K562 (cell line): ENCODE measurements around the gene ADD1.

ENCODE experiments used
- E2F3 ChIP-seq: fragments of 250-450 bp; sonication (Bioruptor Pico); IDR thresholded peaks from 2 replicates; pipeline ENCODE4 v1.4.0; 2020; ENCODE audit warnings: mild to moderate bottlenecking
- KAT7 ChIP-seq: sonication (generic); formaldehyde crosslinking; IDR thresholded peaks from 2 replicates; pipeline ENCODE4 v1.8.0; 2022; ENCODE audit warnings: missing genetic modification reagents, mild to moderate bottlenecking, borderline replicate concordance
- POLR2AphosphoS5 ChIP-seq: IDR thresholded peaks from 2 replicates; pipeline ENCODE4 v1.6.1; 2011; ENCODE audit warnings: mild to moderate bottlenecking, low read depth, low read length, moderate library complexity; ENCODE audit not compliant: control insufficient read depth, insufficient read depth
- SNAPC5 ChIP-seq: fragments of 250-450 bp; sonication (Bioruptor Pico); IDR thresholded peaks from 2 replicates; pipeline ENCODE4 v1.8.0; 2021; ENCODE audit warnings: moderate library complexity, mild to moderate bottlenecking, inconsistent platforms
- USF2 ChIP-seq: sonication (generic); formaldehyde crosslinking; IDR thresholded peaks from 2 replicates; pipeline ENCODE4 v1.5.0; 2020; ENCODE audit warnings: missing genetic modification reagents

GRCh38 chr4:2873329-2873728 lies 29.7 kb downstream of the ADD1 start:
- TF ChIP-seq KAT7 (CRISPR knock-in tag) (no peak), SNAPC5 (no peak), E2F3 (CRISPR knock-in tag) (no peak), USF2 (CRISPR knock-in tag) (no peak), POLR2AphosphoS5 (no peak)
